Medulla oblongata (tissue), 1 donor: ENCODE measurements around the gene ZNHIT1.
A peak's percentile ranks its signal among the peaks of the same experiment; 100 is the strongest.

Experiments
- DNase-seq: peaks from one replicate; pipeline ENCODE4 v3.0.0-alpha.2; 2015; ENCODE audit errors: extremely low spot score

Gene ZNHIT1

GRCh38 chr7:101217388-101218235 is at the start of gene ZNHIT1, which contains the start of gene PLOD3:
TSS of gene ZNHIT1 (plus strand) at chr7:101218165. CDS start at chr7:101218196, 31 bp downstream.
TSS of gene PLOD3 (minus strand) at chr7:101217581. CDS start at chr7:101217274, 307 bp downstream.
- peak; percentile 100 for DNase-seq

DNA sequence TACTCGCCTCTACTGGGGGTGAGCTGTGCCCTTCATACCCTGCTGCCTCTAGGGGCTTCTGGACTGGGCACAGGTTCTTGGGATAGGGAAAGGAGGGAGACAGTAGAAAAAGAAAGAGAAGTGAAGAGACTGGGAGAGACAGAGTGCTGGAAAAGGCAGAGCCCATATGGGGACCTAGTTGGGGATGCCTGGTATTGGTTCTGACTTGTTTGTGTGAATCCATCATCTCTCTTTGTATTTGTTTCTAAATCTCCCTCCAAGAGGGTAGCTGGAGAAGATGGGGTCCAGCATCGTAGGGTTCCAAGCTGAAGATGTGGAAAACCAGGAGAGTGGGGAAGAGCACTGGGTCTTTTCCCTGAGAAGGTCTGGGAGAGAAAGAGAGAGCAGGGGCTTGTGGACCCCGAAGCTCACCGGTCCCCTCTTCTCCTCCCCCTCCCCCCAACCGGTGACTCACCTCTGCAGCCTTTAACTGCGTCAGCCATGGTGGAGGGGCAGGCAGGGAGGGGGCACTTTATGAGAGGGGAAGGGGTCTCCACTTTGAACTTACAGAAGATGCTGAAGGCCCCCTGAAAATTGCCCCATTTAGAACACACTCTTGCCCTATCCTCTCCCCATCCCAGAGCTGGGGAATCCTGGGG is 49.4 kb upstream of the ZNHIT1 start:
- no peak for DNase-seq

DNA sequence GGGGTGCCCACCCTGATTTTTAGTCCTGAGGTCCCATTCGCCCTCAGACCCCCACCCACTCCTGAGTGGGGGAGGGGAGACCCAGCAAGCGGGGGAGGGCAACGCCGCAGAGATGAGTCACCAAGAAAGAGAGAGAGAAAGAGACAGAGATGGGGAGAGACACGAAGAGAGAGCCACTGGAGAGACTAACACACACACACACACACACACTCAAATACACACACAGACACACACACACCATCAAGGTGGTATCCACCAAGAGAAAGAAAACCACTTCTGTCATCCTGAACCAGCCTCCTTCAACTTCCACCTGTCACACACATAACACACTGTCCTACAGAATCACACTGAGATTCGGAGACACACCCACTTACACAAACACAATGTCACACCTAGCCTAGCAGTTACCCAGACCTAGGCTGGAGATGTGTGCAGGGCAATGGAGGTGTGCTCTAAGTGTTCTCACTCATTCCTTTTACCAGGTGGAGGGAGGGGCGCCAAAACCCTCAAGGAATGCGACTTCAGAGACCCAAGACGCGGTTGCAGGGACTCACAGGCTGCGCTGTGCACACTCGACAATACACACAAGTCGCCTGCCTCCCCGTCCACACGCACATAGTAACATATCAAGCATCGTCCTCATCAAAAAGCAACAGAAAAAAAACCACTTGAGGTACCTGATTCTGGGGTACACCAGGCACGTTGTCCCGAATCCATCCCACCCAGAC is 48.7 kb upstream of the ZNHIT1 start:
- DNase-seq: no peak

DNA sequence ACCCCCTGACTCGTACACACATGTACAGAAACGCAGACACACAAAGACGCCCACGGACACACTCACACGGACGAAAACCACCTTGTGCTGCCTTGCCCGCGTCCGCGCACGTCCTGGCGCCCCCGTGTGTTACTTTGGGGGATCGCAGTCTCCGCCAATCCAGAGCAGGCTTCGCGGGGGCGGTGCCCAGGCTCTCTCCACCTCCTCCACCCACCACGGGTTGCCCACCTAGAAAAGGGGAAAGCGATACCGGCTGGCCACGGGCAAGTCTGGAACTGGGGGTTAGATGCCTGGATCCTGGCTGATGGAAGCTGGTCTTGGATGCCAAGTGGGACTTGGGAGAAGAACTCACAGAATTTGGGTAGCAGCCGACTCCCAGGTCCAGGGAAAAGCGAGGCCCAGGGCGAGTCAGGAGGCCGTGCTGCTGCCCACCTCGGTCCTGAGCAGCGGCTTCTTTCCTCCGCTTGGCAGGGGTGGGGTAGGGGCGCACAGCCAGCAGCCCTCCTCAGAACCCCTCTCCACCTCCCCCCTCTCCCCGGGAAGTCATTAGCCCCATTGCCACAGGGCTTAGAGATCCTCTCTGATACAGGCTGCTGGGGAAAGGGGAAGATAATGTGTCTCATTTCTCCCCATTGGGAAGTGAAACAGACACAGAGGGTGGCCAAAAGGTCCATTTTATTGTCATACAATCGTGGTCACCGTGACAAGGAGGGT is 48.0 kb upstream of the ZNHIT1 start:
- DNase-seq: peak; percentile 41

DNA sequence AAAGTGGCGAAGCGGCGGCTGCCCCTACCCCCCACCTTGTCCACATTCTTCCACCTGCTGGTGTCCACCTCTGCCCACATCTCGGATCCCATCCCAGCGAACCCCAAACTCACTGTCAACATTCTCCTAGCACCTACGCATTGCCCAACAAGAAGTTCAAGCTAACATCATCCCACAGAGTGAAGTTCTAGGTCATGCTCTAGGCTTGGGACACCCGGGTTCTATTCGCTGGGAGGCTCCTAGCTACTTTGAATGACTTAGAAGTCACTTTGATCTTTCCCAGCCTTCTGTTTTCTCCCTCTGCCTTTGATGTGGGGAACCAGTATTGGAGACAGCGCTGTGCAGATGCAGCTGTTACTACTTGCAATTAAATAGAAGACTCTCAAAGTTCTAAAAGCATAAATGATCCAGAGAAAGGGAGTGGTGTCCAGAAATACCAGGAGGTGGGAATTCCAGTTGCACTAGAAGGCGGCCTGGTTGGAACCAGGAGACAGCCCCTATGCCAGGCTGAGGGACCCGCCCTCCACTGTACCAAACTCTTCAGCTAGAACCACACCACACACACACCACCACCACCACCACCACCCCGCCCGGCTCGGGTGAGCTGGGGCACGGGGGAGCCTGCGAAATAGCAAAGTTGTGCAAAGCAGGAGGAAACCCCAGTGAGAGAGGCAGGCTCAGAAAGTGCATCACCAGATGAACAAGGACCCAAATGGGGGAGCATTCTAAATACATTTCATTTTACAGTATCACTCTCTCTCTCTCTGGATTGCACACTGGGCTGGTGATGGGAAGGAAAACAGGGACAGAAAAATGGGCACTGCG is 47.1 kb upstream of the ZNHIT1 start:
- DNase-seq: no peak

DNA sequence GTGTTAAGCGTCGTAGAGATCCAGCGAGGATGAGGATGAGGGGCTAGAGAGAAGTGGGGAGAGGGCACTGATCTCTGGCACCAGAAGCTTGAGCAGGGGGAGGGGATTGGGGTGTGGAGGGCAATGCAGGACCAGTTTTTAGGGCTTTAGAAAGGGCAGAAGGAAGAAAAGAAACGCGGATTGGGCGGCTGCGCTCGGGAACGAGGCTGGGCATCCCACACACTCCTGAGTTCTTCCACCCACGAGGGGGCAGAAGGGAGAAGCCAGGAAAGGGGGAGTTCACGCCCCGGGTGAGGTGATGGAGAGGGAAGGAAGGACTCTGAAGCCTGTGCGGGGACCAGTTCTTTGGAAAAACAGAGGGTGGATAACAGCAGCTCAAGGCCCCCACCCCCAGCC is 46.5 kb upstream of the ZNHIT1 start:
- DNase-seq: no peak

- DNase-seq: no peak
Observed at GRCh38 chr7:101172005-101172853, 45.7 kb upstream of the ZNHIT1 start.

GRCh38 chr7:101172854-101173751 is 44.9 kb upstream of the ZNHIT1 start:
- DNase-seq: no peak

- DNase-seq: no peak
Observed at GRCh38 chr7:101173752-101174244, 44.2 kb upstream of the ZNHIT1 start.

GRCh38 chr7:101174322-101174854 is 43.6 kb upstream of the ZNHIT1 start:
- no peak for DNase-seq

GRCh38 chr7:101175664-101176063 is 42.3 kb upstream of the ZNHIT1 start:
- DNase-seq: no peak

DNA sequence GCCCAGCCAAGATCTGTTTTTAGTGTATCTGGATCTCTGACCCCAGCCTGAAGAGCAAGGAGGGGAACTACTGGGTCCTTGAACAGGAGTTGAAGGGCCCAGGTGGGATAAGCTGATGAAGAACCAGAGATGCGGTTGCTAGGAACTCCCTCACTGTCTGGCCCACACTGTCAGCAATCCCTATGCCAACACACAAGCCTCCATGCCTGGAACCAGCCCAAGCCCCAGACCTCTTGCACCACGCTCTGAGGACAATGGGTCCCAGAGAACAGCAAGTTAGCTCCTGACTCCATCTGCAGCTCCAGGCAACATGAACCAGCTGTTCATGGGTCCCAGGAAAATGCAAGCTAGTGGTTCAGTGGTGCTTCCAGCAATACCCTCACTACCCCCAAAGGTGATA is 40.3 kb upstream of the ZNHIT1 start:
- no peak for DNase-seq

DNA sequence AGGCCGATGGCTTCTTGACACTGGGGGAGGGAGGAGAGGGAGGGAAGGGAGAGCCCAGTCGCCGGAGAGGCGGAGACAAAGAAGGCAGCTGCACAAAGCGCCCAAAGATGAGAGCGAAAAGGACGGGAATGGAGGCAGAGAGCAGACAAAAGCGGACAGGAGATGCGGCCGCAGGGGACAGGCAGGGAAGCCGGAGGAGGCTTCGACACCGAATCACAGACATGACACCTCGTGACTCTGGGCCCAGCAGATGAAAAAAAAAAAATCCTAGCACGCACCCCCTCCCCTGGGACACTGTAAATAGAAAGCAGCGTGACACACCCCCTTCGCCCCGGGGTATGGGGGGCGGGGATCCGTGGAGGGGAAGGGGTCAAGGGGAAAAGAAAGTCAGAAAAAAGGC is 38.8 kb upstream of the ZNHIT1 start:
- DNase-seq: no peak

- no peak for DNase-seq
Observed at GRCh38 chr7:101179713-101180112, 38.3 kb upstream of the ZNHIT1 start.

- no peak for DNase-seq
Observed at GRCh38 chr7:101180130-101180755, 37.7 kb upstream of the ZNHIT1 start, which contains the start of gene NAT16. TSS of gene NAT16 (minus strand) at chr7:101180293. CDS start at chr7:101174807, 5,486 bp downstream.

- DNase-seq: no peak
Observed at GRCh38 chr7:101185258-101185839, 32.6 kb upstream of the ZNHIT1 start.

DNA sequence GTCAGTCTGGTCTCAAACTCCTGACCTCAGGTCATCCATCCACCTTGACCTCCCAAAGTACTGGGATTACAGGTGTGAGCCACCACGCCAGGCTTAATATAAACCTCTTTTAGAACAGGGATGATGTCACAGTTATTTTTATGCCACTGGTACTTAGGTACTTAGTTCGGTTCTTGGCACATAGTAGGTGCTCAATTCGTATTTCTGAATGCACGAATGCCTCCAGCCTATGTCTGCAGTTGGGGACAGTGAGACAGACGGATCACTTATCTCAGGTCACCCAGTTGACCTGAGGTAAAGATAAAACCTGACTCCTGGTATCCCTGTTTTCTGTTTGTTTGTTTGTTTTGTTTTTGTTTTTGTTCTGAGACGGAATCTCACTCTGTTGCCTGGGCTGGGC is 31.8 kb upstream of the ZNHIT1 start:
- no peak for DNase-seq
